CD4-positive, alpha-beta T cell (primary cell): ENCODE measurements around the gene C17orf58. TPM values are rescaled to one million over a fixed set of nuclear protein-coding genes. Genes with fewer than 3 reads are reported as not detected.

Experiments used
- ATAC-seq: fragments of 200-7000 bp; cut with Tn5 transposase; one replicate; pipeline ENCODE4 v1.10.0; 2022; ENCODE audit warnings: mild to moderate bottlenecking; ENCODE audit not compliant: poor library complexity
- CTCF ChIA-PET: fragments of 350-600 bp; sonication (Branson Sonifier 250); formaldehyde crosslinking; loops from one replicate; lab custom pipeline; 2021; ENCODE audit warnings: antibody characterized with exemption, inconsistent platforms; lab: Charles Lee
- POLR2A ChIA-PET: fragments of 350-600 bp; sonication (Branson Sonifier 250); formaldehyde crosslinking; loops from one replicate; lab custom pipeline; 2021; ENCODE audit warnings: antibody characterized with exemption, inconsistent platforms; lab: Charles Lee
- DNase-seq, 14 experiments: peaks; one replicate each; pipeline ENCODE4 v3.0.0-alpha.2; 2013 to 2020; ENCODE audit warnings: mixed read lengths in 2 of 14
- H3K27ac ChIP-seq, 2 donors: one replicate each; pipeline versions ENCODE4 v1.5.1 to v1.7.0; 2013; ENCODE audit warnings: low read length in 2 of 2, low read depth in 1 of 2, mild to moderate bottlenecking in 1 of 2
- H3K27me3 ChIP-seq, 2 experiments: 1 replicate in 1 of 2; 2 replicates in 1 of 2; pipeline versions ENCODE4 v1.6.1 to v1.7.0; 2013; ENCODE audit warnings: low read length in 2 of 2, control low read depth in 1 of 2, mild to moderate bottlenecking in 1 of 2, moderate library complexity in 1 of 2; ENCODE audit not compliant: insufficient read depth in 2 of 2, control insufficient read depth in 1 of 2
- H3K36me3 ChIP-seq: one replicate; pipeline ENCODE4 v1.6.1; 2013; ENCODE audit warnings: low read length, control low read depth; ENCODE audit not compliant: insufficient read depth
- H3K4me1 ChIP-seq: one replicate; pipeline ENCODE4 v1.6.1; 2013; ENCODE audit warnings: low read length, control low read depth; ENCODE audit not compliant: insufficient read depth
- H3K4me3 ChIP-seq: one replicate; pipeline ENCODE4 v1.5.1; 2013; ENCODE audit warnings: mild to moderate bottlenecking, low read length, moderate library complexity
- H3K9me3 ChIP-seq, 2 experiments: 1 replicate in 1 of 2; 2 replicates in 1 of 2; pipeline versions ENCODE4 v1.6.1 to v1.7.0; 2013; ENCODE audit warnings: low read length in 2 of 2, mild to moderate bottlenecking in 2 of 2, control low read depth in 1 of 2, moderate library complexity in 1 of 2; ENCODE audit not compliant: control insufficient read depth in 1 of 2, insufficient read depth in 1 of 2
- H3K27ac Mint-ChIP-seq: one replicate; pipeline ENCODE4 v1.8.0; 2020; ENCODE audit warnings: mixed read lengths
- H3K27me3 Mint-ChIP-seq: one replicate; pipeline ENCODE4 v1.8.0; 2021; ENCODE audit warnings: mixed read lengths
- H3K36me3 Mint-ChIP-seq: one replicate; pipeline ENCODE4 v1.8.0; 2021; ENCODE audit warnings: low read depth, mixed read lengths
- H3K4me1 Mint-ChIP-seq: one replicate; pipeline ENCODE4 v1.8.0; 2021; ENCODE audit warnings: low read depth, mixed read lengths
- H3K4me3 Mint-ChIP-seq: one replicate; pipeline ENCODE4 v1.8.0; 2020; ENCODE audit warnings: mild to moderate bottlenecking, mixed read lengths
- H3K9me3 Mint-ChIP-seq: one replicate; pipeline ENCODE4 v1.8.0; 2020; ENCODE audit warnings: mixed read lengths
- CTCF ChIP-seq: fragments of 200-600 bp; IDR thresholded peaks from one replicate; pipeline ENCODE4 v1.8.0; 2022; ENCODE audit warnings: antibody characterized with exemption, mild to moderate bottlenecking
- intact Hi-C, 2 experiments: fragments of 100-400 bp; cut with DNase I in 1 of 2; cut with micrococcal nuclease in 1 of 2; formaldehyde crosslinking; loops; one replicate each; pipeline versions ENCODE4 v1.15.1 to v1.9.0; 2023 to 2025; cut with DNase I, micrococcal nuclease
- total RNA-seq, 174 experiments: library from RNA in 2 of 174; stranded (reverse) in 2 of 174; gene quantifications; one replicate each; pipeline ENCODE4 v1.2.3 and lab custom pipeline; 2021 to 2026

The C17orf58 gene
- total RNA-seq, 2 experiments from 2014 or later, result 0.22 to 0.31 TPM

DNA sequence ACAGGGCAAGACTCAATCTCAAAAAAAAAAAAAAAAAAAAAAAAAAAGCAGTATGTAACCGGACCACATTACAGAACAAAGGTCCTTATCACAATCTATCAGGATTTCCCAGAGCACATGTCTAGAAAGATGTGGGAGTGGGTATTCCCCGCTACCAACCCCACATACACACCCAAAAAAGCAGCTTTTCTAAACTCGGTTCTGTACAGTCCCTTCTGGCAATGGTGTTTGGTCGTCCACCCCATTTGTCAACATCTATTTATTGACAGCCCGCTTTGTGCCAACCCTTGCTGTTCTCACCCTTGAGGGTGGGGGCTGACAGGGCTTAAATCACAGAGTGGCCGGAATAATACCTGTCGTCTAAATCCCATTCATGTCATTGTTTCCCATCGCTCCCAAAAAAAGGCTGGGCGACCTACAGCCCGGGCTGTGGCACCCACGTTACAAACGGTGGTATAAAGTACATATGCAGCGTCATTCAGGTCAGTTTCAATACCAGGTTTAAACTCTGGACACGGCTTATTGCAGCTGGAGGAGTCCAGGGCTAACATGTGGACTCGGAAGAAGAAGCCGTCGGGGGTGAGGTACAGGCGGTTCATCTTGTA, 3.6 kb downstream of the C17orf58 start:
- peak overlapping the region; percentile 73 for H3K4me3 ChIP-seq
- H3K4me3 Mint-ChIP-seq, result peak overlapping the region; percentile 89
- CTCF ChIA-PET, result interaction anchor here (0.7 to 0.9 kb wide), 2 partner anchors 27 to 487 kb away, joined by 3 read pairs; no protein-coding TSS in a partner anchor
- peaks cover 6 to 14% of the 10 kb centered on the region in 2 experiments for H3K27me3 ChIP-seq
- DNase-seq (peak in 2 of 14 experiments; percentile 45 to 61), ATAC-seq (no peak)
- no peak overlapping the region for H3K27ac ChIP-seq
- H3K4me1 Mint-ChIP-seq, result peaks cover 32% of the 10 kb centered on the region
- H3K9me3 ChIP-seq, result no peaks in the 10 kb centered on the region
- TF ChIP-seq CTCF, result no peak
- peak overlapping the region; percentile 60 for H3K27ac Mint-ChIP-seq
- peaks cover 12% of the 10 kb centered on the region for H3K36me3 Mint-ChIP-seq
- POLR2A ChIA-PET, result no interaction called here
- H3K36me3 ChIP-seq, result no peaks in the 10 kb centered on the region
- H3K9me3 Mint-ChIP-seq, result no peaks in the 10 kb centered on the region
- H3K27me3 Mint-ChIP-seq, result peaks cover 14% of the 10 kb centered on the region
- peaks cover 39% of the 10 kb centered on the region for H3K4me1 ChIP-seq
- intact Hi-C loops, result loop anchor here in 1 of 2 experiments (5.0 kb wide), 2 partner anchors 40 to 1335 kb away; partner anchors contain the start of gene ABCA5

- Mint-ChIP-seq H3K4me3 (peak overlapping the region; percentile 61), H3K27ac (no peak overlapping the region), H3K27me3 (peaks cover 6% of the 10 kb centered on the region), H3K4me1 (peaks cover 24% of the 10 kb centered on the region), H3K36me3 (peaks cover 12% of the 10 kb centered on the region), H3K9me3 (no peaks in the 10 kb centered on the region)
- intact Hi-C loops, result loop anchor here in 1 of 2 experiments (5.0 kb wide), 2 partner anchors 41 to 1336 kb away; partner anchors contain the start of gene ABCA5
- Histone ChIP-seq H3K27ac (no peak overlapping the region), H3K9me3 (no peaks in the 10 kb centered on the region), H3K36me3 (no peaks in the 10 kb centered on the region), H3K27me3 (peaks cover 4 to 13% of the 10 kb centered on the region in 2 experiments), H3K4me1 (peaks cover 31% of the 10 kb centered on the region), H3K4me3 (no peak overlapping the region)
- no peak for DNase-seq
- ATAC-seq, result no peak
- ChIA-PET CTCF (no interaction called here), POLR2A (interaction anchor here (1.2 kb wide), 1 partner anchor 301 kb away, joined by 4 read pairs; no protein-coding TSS in a partner anchor)
- TF ChIP-seq CTCF, result no peak
Observed at GRCh38 chr17:67990909-67991308, 5.4 kb downstream of the C17orf58 start.

DNA sequence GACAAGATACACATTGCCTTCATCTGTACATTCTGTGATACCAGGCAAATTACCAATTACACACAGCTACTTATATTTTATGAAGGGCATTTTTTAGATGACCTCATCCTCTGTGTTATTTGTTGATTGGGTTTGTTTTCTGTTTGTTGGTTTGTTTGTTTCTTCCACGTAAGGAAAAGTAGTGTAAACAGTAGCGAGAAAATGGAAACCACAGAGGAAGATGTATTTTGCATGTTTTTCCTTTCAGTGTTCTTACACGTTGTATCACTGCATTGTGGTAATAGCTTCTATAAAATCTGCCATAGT, 12.9 kb downstream of the C17orf58 start:
- H3K27ac ChIP-seq, result no peak overlapping the region
- ChIA-PET CTCF (no interaction called here), POLR2A (interaction anchor here (0.6 kb wide), 1 partner anchor 27 kb away, joined by 6 read pairs; no protein-coding TSS in a partner anchor)
- DNase-seq (no peak), ATAC-seq (no peak)
- H3K9me3 ChIP-seq, result no peaks in the 10 kb centered on the region
- peaks cover 25% of the 10 kb centered on the region for H3K36me3 ChIP-seq
- H3K36me3 Mint-ChIP-seq, result peaks cover 33% of the 10 kb centered on the region
- H3K4me1 ChIP-seq, result no peaks in the 10 kb centered on the region
- H3K27me3 Mint-ChIP-seq, result no peaks in the 10 kb centered on the region
- H3K27ac Mint-ChIP-seq, result no peak overlapping the region
- H3K4me1 Mint-ChIP-seq, result no peaks in the 10 kb centered on the region
- intact Hi-C loops, result no loop called here
- TF ChIP-seq CTCF, result no peak
- no peaks in the 10 kb centered on the region for H3K27me3 ChIP-seq
- H3K4me3 ChIP-seq, result no peak overlapping the region
- H3K4me3 Mint-ChIP-seq, result no peak overlapping the region
- H3K9me3 Mint-ChIP-seq, result no peaks in the 10 kb centered on the region
